NCI-H146 treated with DMSO at 0.1 percent for 48 hours (cell line): Measurements from ENCODE around the gene TRPM5.
"Not testable (repeated sequence)": the region's sequence is repeated elsewhere in the genome, so short reads cannot be mapped to it uniquely, and the experiment has no call there.

Source experiments
- DNase-seq: peaks from one replicate; lab custom pipeline; 2025; ENCODE audit not compliant: unreplicated experiment; lab: John Stamatoyannopoulos, UW

The TRPM5 gene

GRCh38 chr11:2443881-2444820, at the start of gene TRPM5:
Gene TRPM5 (minus strand): TSS chr11:2444514. CDS start chr11:2423036, 21,478 bp downstream.
- DNase-seq, result peak; percentile 68

GRCh38 chr11:2489083-2489482, 44.8 kb upstream of the TRPM5 start:
- no peak for DNase-seq

- DNase-seq, result no peak
Measured at GRCh38 chr11:2488004-2488403, 43.7 kb upstream of the TRPM5 start.

GRCh38 chr11:2484576-2485125, 40.3 kb upstream of the TRPM5 start:
- no peak for DNase-seq

GRCh38 chr11:2483426-2483825, 39.1 kb upstream of the TRPM5 start:
- DNase-seq, result peak; percentile 32

GRCh38 chr11:2482745-2483144, 38.4 kb upstream of the TRPM5 start:
- DNase-seq, result peak; percentile 91

- DNase-seq, result no peak
Measured at GRCh38 chr11:2482204-2482603, 37.9 kb upstream of the TRPM5 start.

- peak; percentile 55 for DNase-seq
Measured at GRCh38 chr11:2481253-2481652, 36.9 kb upstream of the TRPM5 start.

- no peak for DNase-seq
Measured at GRCh38 chr11:2480874-2481220, 36.5 kb upstream of the TRPM5 start.

- not testable (repeated sequence) for DNase-seq
Measured at GRCh38 chr11:2480067-2480873, 36.0 kb upstream of the TRPM5 start.

GRCh38 chr11:2477936-2478335, 33.6 kb upstream of the TRPM5 start:
- DNase-seq, result no peak

- DNase-seq, result no peak
Measured at GRCh38 chr11:2477254-2477653, 32.9 kb upstream of the TRPM5 start.

GRCh38 chr11:2475136-2475918, 31.0 kb upstream of the TRPM5 start:
- DNase-seq, result no peak

- peak; percentile 88 for DNase-seq
Measured at GRCh38 chr11:2474059-2474901, 30.0 kb upstream of the TRPM5 start.

GRCh38 chr11:2473361-2474058, 29.2 kb upstream of the TRPM5 start:
- DNase-seq, result no peak

GRCh38 chr11:2472428-2473186, 28.3 kb upstream of the TRPM5 start:
- DNase-seq, result no peak

- no peak for DNase-seq
Measured at GRCh38 chr11:2471804-2472096, 27.4 kb upstream of the TRPM5 start.

GRCh38 chr11:2471048-2471803, 26.9 kb upstream of the TRPM5 start:
- DNase-seq, result no peak
